GM20000 (cell line): ENCODE data around the gene IL6.

Experiments used
- DNase-seq: peaks from one replicate; pipeline ENCODE4 v3.0.0; 2012; ENCODE audit warnings: low spot score
- CTCF ChIP-seq: IDR thresholded peaks from 2 replicates; pipeline ENCODE4 v1.5.1; 2012; ENCODE audit warnings: mild to moderate bottlenecking, control low read depth; ENCODE audit errors: extremely low read depth, missing control alignments

Gene IL6

GRCh38 chr7:22709857-22710256 is 17.1 kb upstream of the IL6 start:
- TF ChIP-seq CTCF: no peak
- no peak for DNase-seq

- no peak for TF ChIP-seq CTCF
- DNase-seq: no peak
Measured at GRCh38 chr7:22712999-22713398, 14.0 kb upstream of the IL6 start.

GRCh38 chr7:22713463-22713862 is 13.5 kb upstream of the IL6 start:
- no peak for TF ChIP-seq CTCF

GRCh38 chr7:22715969-22716368 is 11.0 kb upstream of the IL6 start:
- DNase-seq: no peak
- no peak for TF ChIP-seq CTCF

More at GRCh38 chr7:22713463-22713862, 13.5 kb upstream of the IL6 start:
- DNase-seq: no peak

GRCh38 chr7:22717760-22718159 is 9.2 kb upstream of the IL6 start:
- no peak for TF ChIP-seq CTCF

GRCh38 chr7:22718200-22718711 is 8.7 kb upstream of the IL6 start:
- DNase-seq: no peak
- no peak for TF ChIP-seq CTCF

More at GRCh38 chr7:22717760-22718159, 9.2 kb upstream of the IL6 start:
- DNase-seq: no peak

GRCh38 chr7:22718911-22719420 is 8.0 kb upstream of the IL6 start:
- no peak for DNase-seq
- no peak for TF ChIP-seq CTCF
